Effector memory CD4-positive, alpha-beta T cell (primary cell): Measurements from ENCODE around the gene RLN3.
A peak's percentile ranks its signal among the peaks of the same experiment; 100 is the strongest.

Source experiments
- DNase-seq, 3 donors: peaks; one replicate each; pipeline ENCODE4 v3.0.0-alpha.2; 2020
- H3K27ac ChIP-seq: 2 replicates; pipeline ENCODE4 v1.7.0; 2013; ENCODE audit warnings: mild to moderate bottlenecking, low read length, moderate library complexity; ENCODE audit not compliant: insufficient read depth, poor library complexity, severe bottlenecking
- H3K27me3 ChIP-seq: replicated peaks from 2 replicates; pipeline ENCODE4 v1.7.0; 2013; ENCODE audit warnings: mild to moderate bottlenecking, low read length; ENCODE audit not compliant: insufficient read depth, control insufficient read depth, poor library complexity, severe bottlenecking
- H3K36me3 ChIP-seq: 2 replicates; pipeline ENCODE4 v1.7.0; 2013; ENCODE audit warnings: mild to moderate bottlenecking, low read length, moderate library complexity; ENCODE audit not compliant: control insufficient read depth, insufficient read depth
- H3K4me1 ChIP-seq: 2 replicates; pipeline ENCODE4 v1.7.0; 2013; ENCODE audit warnings: low read length, mild to moderate bottlenecking; ENCODE audit not compliant: control insufficient read depth, insufficient read depth, poor library complexity, severe bottlenecking
- H3K4me3 ChIP-seq: 2 replicates; pipeline ENCODE4 v1.7.0; 2013; ENCODE audit warnings: low read length, low read depth, mild to moderate bottlenecking; ENCODE audit not compliant: insufficient read depth, poor library complexity, severe bottlenecking
- H3K9me3 ChIP-seq: 2 replicates; pipeline ENCODE4 v1.7.0; 2013; ENCODE audit warnings: mild to moderate bottlenecking, low read length, moderate library complexity; ENCODE audit not compliant: control insufficient read depth

RLN3 gene

DNA sequence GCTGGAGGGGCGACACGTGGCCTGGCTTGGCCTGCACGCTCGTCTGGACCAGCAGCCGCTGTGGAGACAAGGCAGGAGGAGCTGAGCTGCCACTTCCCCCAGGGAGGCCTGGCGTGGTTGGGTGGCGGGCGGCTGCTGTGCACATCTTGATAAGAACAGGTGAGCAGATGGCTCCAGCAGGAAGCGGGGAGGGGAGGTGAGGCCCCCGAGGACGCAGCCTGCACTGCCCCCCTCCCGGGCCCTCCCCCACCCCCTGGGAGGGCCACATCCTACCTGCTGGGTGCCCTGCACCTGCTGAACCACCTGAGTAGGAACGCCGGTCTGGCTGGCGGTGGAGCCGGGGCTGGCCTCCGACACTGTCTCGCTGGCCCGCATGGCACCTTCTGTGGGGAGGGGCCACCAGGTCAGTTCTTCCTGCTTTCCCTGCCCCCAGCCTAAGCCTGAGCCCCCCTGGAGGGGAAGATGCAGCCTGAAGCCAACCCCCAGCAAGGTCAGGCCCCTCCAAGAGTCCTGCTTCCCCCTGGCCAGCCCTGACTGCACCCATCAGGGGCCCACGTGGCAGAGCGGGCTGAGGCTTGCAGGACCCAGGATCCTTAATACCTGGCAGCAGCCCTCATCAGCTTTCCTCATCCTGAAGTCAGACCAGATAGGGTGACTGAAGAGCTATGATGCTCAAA lies 44.6 kb upstream of the RLN3 start:
- Histone ChIP-seq H3K9me3 (no peaks in the 10 kb centered on the region), H3K27ac (peak overlapping the region; percentile 61), H3K36me3 (peaks cover 6% of the 10 kb centered on the region), H3K4me1 (peaks cover 66% of the 10 kb centered on the region), H3K4me3 (no peak overlapping the region), H3K27me3 (no peaks in the 10 kb centered on the region)
- DNase-seq, result peak in 2 of 3 donors; percentile 21 to 37

DNA sequence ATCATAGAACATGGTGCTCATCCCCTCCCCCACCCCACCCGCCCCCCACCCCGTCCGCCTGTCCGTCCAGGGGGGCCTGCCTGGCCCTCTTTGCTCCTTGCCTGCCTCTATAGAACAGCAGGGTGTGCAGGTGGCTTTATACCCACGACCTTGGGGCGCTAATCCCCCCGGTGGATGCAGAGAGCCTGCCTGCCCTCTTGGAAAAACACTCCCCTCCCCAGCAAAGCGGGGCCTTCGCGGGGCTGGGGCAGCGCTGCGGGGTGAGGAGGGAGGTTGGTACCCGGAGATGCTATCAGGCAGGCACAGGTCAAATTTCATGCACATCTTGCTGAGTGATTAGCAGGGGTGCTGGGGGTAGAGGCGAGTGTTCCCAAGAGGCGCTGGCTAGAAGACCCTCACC lies 43.8 kb upstream of the RLN3 start:
- H3K27ac ChIP-seq, result peak overlapping the region; percentile 99
- no peaks in the 10 kb centered on the region for H3K27me3 ChIP-seq
- H3K9me3 ChIP-seq, result no peaks in the 10 kb centered on the region
- peaks cover 68% of the 10 kb centered on the region for H3K4me1 ChIP-seq
- H3K36me3 ChIP-seq, result peaks cover 6% of the 10 kb centered on the region
- no peak for DNase-seq
- no peak overlapping the region for H3K4me3 ChIP-seq

DNA sequence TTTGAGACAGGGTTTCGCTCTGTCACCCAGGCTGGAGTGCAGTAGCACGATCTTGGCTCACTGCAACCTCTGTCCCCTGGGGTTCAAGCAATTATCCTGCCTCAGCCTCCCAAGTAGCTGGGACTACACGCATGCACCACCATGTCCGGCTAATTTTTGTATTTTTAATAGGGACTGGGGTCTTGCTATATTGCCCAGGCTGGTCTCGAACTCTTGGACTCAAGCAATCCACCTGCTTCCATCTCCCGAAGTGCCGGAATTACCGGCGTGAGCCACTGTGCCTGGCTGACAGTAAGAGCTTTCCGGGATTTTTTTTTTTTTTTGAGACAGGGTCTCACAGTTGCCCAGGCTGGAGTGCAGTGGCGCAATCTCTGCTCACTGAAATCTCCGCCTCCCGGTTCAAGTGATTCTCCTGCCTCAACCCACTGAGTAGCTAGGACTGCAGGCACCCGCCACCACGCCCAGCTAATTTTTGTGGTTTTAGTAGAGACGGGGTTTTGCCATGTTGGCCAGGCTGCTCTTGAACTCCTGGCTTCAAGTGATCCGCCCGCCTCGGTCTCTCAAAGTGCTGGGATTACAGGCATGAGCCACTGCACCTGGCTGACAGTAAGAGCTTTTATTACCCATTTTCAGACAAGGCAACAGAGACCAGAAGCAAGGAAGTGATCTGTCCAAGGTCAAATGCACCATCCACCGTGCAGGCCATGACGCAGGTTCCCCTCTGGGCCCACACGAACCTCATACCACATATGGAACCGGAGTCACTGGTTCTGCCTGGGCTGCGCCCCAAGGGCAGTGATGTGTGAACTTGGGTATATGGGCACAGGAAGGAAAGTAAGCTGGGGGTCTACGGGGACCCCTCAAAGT lies 42.8 kb upstream of the RLN3 start:
- Histone ChIP-seq H3K27me3 (no peaks in the 10 kb centered on the region), H3K9me3 (no peaks in the 10 kb centered on the region), H3K4me1 (peaks cover 68% of the 10 kb centered on the region), H3K4me3 (no peak overlapping the region), H3K36me3 (peaks cover 6% of the 10 kb centered on the region), H3K27ac (peak overlapping the region; percentile 99)
- peak in 2 of 3 donors; percentile 22 to 42 for DNase-seq

DNA sequence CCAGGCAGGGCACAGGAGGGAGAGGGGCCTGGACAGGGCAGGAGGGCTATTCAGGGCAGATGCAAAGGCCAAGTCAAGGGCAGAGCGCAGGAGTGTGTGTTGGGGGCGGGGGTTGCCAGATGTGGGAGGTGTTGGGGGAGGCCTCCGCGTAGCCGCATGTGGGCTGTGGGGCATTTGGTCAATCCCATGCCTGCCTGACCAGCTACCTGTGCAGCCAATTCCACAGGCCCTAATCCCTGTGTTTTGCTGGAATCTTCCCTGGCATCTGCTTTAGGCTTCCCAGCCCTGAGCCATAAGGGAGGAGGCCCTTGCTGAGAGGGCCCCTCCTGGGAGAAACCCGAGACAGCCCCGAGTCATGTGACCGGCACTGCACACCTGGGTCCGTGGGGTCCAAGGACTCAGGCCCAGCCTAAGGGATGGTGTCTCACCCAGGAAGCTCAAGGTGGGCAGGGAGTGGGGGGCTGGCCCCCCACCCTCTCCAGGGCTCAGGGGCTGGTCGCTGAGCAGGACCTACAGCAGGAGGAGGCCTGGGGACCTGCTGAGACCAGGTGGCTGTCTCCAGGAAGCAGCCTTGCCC lies 42.1 kb upstream of the RLN3 start:
- Histone ChIP-seq H3K36me3 (no peaks in the 10 kb centered on the region), H3K4me1 (peaks cover 68% of the 10 kb centered on the region), H3K9me3 (no peaks in the 10 kb centered on the region), H3K27me3 (no peaks in the 10 kb centered on the region), H3K27ac (peak overlapping the region; percentile 99), H3K4me3 (no peak overlapping the region)
- DNase-seq, result no peak

DNA sequence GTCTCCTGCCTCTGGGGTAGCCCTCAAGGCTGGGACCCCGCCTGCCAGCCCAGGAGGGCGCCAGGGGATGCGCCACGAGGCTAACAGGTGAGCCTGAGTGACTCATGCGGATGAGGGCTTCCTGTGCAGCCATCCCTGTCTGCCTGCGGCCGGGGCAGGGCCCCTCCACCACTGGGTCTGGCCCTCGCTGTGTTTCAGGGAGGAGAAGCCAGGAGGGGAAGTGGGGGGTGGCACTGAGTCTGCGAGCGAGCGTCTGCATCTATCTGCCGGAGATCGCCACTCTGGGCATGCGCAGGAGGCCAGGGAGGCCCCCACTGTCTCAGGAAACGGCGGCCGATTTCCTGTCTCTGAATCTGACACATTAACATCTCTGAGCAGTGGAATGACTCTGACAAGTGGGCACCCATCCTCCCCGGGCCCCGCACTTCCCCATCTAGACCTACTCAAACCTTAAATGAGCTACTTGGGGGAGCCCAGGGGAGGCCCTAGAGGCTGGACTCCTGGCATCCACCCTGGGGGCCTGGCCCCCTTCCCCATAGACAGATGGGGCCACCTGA lies 41.5 kb upstream of the RLN3 start:
- peak; percentile 99 for DNase-seq
- H3K27me3 ChIP-seq, result no peaks in the 10 kb centered on the region
- peaks cover 3% of the 10 kb centered on the region for H3K36me3 ChIP-seq
- H3K4me1 ChIP-seq, result peaks cover 68% of the 10 kb centered on the region
- peak overlapping the region; percentile 44 for H3K4me3 ChIP-seq
- H3K9me3 ChIP-seq, result no peaks in the 10 kb centered on the region
- H3K27ac ChIP-seq, result peak overlapping the region; percentile 99

DNA sequence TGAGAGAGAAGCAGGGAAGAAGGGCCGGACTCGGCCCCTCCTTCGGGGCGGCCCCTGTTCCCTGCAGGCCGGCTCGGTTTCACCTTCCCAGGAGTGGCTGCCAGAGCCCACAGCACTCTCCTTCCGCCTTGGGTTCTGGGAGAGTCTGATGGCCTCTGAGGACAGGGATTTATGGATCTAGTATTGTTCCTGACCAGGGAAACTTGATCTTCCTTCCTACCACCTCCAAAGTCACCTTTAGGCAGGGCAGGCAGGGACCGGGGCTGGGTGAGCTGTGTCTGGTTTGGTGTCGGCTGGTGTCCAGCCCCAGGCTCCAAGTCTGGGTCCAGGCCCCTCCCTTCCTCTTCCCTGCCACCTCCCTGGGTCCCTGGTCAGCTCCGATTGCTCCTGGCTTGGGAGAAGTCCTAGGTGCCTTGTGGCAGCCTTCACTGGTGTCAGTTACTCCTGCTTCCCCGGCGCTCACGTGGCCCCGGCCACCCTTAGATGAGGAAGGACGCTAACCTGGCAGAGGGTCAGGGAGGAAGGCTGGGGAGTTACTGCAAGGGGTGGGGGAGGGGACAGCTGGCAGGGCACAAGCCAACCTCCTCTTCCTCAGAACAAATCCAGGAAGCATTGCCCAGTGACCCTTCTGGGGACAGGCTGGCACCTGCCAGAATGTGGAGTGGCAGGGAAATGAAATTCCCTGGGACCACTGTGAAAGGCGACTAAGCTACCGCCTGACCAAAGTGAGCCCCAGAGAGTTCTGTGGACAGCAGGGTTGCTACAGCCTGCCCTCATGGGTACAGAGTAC lies 40.7 kb upstream of the RLN3 start:
- Histone ChIP-seq H3K4me3 (peak overlapping the region; percentile 44), H3K4me1 (peaks cover 59% of the 10 kb centered on the region), H3K27ac (peak overlapping the region; percentile 99), H3K36me3 (peaks cover 11% of the 10 kb centered on the region), H3K27me3 (no peaks in the 10 kb centered on the region), H3K9me3 (no peaks in the 10 kb centered on the region)
- no peak for DNase-seq

DNA sequence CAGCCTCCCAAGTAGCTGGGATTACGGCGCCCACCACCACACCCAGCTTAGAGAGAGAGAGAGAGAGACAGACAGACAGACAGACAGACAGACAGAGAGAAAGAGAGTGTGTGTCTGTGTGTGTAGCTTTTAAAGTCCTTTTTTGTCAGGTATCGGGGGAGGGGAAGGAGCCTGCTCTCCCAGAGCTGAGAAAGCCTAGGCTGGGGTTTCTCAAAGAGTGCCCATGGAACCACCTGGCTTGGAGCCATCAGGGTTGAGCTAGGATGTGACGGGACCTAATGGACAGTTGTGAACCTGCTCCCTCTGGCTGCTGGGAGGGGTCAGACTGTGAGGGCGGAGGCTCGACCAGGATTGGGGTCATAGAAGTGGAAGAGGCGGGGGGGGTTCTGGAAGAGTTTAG lies 38.5 kb upstream of the RLN3 start:
- Histone ChIP-seq H3K4me3 (no peak overlapping the region), H3K4me1 (peaks cover 39% of the 10 kb centered on the region), H3K27me3 (no peaks in the 10 kb centered on the region), H3K36me3 (peaks cover 16% of the 10 kb centered on the region), H3K27ac (peak overlapping the region; percentile 30), H3K9me3 (no peaks in the 10 kb centered on the region)
- no peak for DNase-seq

DNA sequence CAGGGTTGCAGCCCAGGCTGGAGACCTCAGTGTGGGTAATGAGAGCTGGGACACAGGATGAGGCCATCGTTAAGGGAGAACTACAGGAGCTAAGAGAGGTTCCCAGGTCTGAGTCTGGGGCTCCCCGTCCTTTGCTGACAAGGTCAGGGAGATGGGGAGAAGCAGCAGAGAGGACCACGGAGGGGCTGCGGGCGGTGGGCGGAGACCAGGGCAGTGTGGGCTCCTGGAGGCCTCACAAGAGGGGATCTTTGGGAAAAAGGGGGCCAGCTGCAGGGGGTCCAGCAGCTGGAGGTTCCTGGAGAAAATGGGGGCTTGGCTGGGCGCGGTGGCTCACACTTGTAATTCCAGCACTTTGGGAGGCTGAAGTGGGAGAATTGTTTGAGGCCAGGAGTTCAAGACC lies 37.9 kb upstream of the RLN3 start:
- Histone ChIP-seq H3K9me3 (no peaks in the 10 kb centered on the region), H3K4me3 (no peak overlapping the region), H3K27me3 (no peaks in the 10 kb centered on the region), H3K36me3 (peaks cover 16% of the 10 kb centered on the region), H3K4me1 (peaks cover 33% of the 10 kb centered on the region), H3K27ac (no peak overlapping the region)
- DNase-seq, result no peak

DNA sequence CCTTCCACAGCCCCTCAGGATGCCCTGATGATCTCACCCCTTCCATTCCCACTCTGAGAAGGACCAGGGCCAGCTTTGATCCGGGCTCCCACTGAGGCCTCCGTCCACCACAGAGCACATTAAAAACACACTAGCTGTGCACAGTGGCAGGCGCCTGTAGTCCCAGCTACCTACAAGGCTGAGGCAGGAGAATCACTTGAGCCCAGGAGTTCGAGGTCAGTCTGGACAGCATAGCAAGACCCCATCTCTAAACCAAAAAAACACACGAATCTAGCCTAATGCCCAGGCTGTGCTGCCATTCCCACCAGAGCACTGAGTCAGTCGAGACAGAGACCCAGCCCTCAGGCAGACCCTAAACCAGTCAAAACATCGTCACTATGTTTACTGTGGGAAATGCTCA lies 35.9 kb upstream of the RLN3 start:
- DNase-seq, result no peak
- peaks cover 19% of the 10 kb centered on the region for H3K36me3 ChIP-seq
- no peaks in the 10 kb centered on the region for H3K9me3 ChIP-seq
- no peaks in the 10 kb centered on the region for H3K27me3 ChIP-seq
- no peak overlapping the region for H3K27ac ChIP-seq
- H3K4me1 ChIP-seq, result peaks cover 15% of the 10 kb centered on the region
- no peak overlapping the region for H3K4me3 ChIP-seq
